DMS153 treated with DMSO at 0.1 percent for 48 hours (cell line): ENCODE results near the gene EIF6.

Source experiments
- DNase-seq: peaks from one replicate; lab custom pipeline; 2025; ENCODE audit not compliant: unreplicated experiment; lab: John Stamatoyannopoulos, UW

EIF6 gene

DNA sequence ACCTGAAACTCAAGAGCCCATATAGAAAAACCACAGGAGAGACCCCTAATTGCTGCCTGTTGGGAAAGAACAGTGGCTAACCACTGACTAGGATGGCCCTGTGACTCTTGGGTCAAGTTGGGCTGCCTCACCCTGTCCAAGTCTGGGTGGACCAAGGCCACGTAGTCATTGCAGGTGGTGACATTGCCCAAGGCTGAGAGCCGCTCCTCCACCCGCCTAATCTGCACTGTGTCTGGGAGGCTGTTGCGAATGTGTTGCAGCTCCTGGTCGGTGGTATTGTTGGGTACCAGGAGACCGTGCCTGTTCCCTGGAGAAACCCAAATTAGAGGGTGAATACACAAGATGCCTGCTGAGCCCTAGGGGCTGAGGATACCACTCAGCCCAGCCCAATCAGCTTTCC, 4.0 kb downstream of the EIF6 start:
- no peak for DNase-seq

DNA sequence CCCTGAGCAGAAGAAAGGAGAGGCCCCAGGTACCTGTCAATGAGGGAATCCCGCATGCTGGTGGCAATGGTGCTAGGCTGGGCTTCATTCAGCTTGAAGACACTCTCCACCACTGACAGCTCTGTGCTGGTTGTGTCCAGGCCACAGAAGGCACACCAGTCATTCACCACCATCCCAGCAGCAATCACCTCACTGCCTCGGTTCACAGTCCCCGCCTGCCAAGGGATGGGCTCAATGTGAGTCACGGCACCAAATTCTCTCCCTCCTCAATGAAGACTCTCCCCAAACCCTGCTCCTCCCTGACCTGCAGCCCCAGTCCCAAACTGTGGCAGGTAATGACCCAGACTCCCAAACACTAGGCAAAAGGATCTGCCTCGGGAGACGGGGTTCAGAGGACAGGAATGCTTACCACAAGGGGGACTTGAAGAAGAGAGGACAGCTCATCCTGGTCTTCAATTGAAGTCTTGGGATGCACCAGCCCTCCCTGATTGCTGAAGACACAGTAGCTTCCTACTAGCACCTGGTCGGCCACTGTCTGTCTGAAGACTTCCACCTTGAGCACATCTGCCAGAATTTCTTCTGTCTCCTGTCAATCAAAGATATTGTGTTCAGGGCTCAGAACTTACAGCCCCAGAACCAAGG, 4.9 kb downstream of the EIF6 start:
- no peak for DNase-seq

DNA sequence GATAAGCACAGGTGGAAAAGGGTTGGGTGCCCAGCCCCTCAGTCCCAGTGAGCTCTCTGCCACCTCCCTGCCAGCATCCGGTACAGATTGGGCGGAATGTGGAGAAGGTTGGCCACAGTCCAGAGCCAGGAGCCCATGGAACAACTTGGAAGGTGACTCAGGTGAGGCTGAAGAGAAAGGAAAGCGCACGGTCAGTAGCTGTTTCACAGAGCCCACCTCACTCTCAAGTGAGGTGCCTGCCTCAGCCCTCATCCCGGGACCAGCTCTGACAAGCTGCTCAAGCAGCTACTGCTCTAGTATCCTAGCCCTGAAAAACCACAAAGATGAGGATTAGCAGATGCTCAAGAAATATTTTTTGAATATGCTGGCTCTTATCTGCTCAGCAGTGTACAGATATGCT, 5.5 kb downstream of the EIF6 start:
- no peak for DNase-seq

DNA sequence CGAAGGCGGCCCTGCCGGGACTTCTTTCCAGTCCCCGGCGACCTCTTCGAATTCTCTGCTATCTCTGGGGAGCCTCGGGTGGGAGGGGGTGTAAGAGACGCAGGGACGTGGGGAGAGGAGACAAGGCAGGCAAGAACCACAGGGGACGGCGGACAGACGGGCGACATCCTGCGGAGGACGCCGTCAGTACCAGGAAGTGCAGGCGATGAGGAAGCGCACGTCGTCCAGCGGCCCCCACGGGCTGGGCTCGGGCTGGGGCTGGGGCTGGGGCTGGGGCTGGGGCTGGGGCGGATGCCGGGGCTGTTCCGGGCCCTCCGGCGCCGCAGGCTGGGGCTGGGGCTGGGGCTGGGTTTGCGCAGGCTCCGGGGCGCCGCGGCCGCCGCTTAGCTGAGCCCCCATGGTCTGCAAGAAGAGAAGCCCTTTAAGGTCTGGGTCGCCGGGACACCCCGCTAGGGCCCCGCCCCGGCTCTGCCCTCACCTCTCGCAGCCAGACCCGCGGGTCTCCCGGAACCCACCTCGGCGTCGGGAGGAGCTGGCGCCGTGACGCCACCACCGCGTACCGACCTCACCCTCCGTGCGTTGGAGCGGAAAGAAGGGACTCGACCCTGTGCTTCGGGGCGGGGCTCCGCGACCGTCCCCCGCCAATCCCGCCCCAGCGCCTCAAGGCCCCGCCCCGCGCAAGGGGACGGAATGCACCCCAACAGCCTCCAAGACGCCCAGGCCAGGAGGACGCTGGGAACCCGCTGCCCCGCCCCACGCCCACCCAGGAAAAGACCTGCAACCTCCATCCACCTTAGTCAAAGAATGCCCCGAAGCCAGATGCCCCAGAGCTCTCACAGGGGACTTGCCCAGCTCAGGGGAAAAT, 6.8 kb downstream of the EIF6 start, which contains the start of gene MMP24OS:
Gene MMP24OS (minus strand): TSS at position 592 of the 865 bp plus-strand sequence. CDS start 193 bp downstream, at position 399.
- DNase-seq = peak; percentile 85

DNA sequence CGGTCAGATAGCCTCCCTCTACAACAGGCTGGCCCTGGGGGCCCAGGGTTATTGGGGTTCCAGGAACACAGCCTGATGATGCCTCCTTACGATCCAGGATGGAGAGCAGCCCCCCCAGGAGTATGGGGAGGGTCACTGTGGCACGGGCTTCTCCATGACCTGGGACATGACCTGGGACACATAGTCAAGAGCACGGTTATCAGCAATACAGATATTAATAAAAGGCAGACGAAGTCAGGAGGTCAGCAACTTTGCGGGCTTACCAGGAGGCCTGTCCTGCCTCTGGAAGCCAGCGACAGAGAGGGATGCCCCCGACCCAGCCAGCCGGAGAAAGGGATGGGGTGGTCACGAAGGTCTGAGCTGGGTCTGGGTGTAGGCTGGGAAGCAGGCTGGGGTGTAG, 7.4 kb downstream of the EIF6 start:
- no peak for DNase-seq

DNA sequence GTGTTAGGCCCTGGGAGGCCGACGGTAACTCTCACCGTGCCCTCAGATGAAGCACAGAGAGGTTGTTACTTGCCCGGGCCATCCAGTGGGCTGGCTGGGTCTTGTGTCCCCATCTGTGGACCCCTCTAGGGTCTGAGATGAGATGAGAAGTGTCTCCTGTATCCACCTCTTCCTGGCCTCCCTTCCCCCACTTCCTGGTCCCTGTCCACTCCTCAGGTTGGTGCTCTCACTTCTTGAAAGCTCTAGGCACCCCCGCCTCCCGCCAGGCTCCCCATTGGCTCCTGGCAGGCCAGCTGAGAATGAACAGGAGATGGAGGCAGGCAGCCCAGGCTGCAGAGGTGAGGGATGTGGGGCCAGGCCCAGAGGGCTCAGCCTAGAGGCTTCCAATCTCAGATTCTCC, 8.2 kb downstream of the EIF6 start:
- no peak for DNase-seq

DNA sequence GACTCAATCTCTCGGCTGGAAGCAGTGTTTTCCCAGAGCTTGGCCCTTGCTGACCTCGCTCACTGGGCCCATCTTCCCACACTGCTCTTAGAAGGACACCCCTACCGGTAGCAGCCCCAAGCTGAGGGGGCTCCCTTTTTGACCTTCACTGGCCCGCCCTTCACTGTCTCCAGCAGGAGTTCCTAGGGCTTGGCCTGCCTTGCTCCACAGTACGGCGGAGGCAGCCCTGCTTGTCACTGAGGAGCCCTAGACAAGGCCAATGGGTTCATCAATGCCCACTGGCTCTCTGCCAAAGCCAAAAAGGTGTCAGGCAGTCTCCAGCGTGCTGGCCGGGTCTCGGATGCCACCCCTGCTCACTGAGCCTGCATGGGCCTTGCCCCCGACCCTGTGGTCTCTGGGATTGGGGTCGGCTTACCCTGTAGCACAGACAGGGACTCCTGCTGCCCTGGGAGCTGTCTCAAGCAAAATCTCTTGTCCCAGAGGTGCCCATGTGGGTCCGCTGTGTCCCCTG, 8.8 kb downstream of the EIF6 start:
- DNase-seq = no peak

DNA sequence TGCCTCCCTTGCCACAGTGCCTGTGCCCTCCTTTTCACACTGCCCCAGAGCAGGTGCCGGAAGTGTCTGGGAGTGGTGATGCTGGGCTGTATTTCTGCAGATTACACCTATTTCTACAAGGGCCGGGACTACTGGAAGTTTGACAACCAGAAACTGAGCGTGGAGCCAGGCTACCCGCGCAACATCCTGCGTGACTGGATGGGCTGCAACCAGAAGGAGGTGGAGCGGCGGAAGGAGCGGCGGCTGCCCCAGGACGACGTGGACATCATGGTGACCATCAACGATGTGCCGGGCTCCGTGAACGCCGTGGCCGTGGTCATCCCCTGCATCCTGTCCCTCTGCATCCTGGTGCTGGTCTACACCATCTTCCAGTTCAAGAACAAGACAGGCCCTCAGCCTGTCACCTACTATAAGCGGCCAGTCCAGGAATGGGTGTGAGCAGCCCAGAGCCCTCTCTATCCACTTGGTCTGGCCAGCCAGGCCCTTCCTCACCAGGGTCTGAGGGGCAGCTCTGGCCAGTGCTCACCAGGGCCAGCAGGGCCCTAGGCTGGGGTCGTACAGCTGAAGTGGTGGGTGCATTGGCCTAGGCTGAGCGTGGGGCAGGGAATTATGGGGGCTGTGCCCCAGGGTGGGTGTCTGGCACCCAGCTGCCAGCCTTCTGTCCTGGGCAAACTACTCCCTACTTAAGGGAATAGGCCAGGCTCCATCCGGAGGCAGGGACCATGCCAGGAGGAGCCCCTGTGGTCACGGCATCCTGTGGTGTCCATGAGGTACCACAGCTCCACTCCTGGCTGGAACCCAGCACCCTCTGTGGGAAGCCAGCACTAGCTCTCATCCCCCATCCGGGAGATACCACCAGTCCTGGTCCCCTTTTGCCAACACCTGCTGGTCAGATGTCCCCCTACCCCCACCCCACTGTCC, 10.1 kb downstream of the EIF6 start:
- DNase-seq = no peak

DNA sequence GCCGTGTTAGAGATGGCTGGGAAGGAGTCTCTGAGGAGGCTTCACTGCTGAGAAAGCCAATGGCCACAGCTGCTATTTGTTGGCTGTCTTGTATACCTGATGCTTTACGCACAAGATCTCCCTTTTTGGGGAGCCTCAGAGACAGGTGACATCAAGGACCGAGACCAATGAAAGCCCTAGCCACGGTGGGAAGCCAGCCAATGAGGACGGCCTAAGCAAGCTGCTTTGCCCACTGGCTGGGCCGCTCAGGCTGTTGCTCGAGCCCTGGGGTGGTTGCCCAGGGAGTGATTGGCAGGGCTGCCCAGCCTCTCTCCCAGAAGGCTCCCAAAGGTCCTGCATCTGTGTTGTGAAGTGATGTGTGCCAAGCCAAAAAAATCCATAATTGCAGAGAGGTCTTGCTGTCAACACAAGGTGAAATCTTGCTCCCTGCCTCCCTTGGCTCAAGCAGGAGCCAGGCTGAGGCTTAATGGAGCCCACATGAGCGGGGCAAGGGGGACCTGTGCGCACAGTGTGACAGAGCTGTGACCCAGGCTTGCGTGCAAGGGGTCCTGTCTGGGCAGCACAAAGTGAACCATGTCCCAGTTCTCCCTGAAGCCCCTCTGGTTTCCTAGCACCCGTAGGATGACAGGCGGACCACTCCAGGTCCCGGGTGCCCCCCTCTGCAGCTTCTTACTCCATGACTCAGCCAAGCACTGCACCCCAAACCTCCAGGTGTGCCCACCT, 11.0 kb downstream of the EIF6 start:
- no peak for DNase-seq

DNA sequence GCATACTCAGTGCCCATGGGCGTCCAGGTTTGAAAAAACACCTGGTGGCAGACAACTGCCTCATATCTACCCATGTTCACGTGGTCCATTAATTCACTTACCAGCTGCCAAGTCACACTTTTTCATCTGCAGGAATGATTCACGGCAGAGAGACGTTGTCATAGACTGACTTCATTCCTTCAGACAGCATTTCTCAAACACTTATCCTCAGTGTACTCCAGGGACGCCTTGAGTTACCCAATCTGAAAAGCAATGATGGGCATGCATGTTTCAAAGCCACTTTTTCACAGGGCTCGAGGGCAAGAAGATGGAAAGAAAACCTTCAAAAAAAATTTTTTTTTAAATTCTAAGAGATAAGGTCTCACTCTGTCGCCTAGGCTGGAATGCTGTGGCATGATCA, 12.7 kb downstream of the EIF6 start:
- DNase-seq = no peak

DNA sequence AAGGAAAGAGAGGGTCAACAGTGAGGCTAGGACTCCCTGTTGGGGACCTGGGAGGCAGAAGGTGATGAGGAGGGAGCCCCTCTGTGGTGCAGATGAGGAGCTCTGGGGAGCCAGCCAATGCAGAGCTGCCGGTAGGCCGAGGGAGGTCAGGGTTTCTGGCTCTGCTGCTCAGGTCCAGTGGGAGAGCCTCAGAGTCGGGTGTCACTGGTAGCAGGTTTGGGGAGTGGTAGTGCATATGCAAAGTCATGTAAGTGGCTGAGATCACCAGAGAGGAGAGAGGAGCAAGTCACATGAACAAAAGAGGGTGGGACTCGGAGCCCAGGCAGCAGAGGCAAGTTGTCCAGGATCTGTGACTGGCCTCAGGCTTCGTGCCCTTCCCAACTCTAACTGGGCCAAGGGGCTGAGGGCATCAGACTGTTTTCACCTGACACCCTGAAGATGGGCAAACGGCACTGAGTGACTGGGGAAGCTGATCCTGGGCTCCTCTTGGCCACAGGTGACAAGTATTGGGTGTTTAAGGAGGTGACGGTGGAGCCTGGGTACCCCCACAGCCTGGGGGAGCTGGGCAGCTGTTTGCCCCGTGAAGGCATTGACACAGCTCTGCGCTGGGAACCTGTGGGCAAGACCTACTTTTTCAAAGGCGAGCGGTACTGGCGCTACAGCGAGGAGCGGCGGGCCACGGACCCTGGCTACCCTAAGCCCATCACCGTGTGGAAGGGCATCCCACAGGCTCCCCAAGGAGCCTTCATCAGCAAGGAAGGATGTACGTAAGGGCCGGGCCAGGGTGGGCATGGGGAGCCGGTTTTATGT, 13.3 kb downstream of the EIF6 start:
- no peak for DNase-seq

DNA sequence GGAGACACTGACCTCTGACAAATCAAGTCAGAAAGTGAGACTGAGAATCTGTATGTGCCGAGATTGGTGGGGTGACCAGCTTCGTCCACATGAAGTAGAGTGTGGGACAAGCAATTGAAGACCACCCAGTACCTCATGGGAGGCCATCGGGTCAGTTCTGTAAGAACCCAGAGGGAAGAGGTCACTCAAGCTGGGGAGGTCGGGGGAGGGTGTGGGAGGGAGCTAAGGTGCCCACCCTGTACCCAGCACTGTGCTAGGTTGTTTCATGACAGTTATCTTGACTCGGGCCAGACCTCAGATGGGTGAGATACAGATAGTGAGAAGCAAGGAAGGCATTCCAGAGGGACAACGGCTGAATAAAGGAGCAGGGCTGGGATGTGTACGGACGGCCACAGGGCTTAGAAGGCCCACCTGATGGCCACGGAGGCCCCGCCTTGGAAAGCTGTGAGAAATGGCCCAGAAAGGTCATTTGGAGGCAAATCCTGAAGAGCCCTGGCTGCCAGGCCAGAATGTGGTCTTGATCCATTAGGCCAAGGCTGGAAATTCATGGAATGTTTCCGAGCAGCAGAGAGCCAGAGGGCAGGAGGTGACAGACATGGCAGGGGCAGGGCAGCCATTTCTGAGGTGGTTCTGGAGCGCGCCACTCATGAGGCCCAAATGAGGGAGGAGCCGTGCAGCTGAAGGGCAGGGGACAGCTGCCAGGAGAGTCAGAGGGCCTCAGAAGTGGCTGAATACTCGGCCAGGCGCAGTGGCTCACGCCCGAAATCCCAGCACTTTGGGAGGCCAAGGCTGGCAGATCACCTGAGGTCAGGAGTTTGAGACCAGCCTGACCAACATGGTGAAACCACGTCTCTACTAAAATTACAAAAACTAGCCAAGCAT, 14.3 kb downstream of the EIF6 start:
- no peak for DNase-seq

DNA sequence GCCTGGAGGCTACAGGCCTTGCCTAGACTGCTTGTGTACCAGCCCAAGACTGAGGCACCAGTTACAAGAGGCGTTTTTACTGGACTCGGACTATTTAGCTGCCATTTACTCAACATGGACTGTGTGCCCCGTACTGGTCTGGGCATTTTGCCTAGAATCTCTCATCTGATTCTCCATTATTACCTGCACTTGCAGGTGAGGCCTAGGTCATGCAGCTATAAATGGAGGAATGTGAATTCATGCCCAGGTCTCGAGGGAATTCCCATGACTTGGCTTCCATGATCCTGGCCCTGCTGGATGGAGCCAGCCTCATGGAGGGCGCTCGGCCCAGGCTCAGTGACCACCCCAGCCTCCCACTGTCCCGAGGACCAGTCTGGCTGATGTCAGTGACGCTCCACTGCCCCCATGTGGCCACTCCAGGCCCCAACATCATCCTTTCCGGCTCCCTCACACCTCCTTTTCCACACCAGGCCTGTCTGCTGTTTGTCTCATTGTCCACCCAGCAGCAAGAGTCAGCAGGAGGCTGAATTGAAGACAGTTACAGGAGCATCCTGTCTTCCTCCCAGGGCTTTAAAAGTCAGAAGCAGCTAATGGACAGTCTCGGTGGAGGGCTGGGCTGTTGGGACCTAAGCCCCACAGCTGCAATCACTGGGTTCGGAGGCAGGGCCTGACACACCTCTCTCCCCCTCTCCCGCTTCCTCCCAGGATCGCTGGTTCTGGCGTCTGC, 15.4 kb downstream of the EIF6 start:
- no peak for DNase-seq

DNA sequence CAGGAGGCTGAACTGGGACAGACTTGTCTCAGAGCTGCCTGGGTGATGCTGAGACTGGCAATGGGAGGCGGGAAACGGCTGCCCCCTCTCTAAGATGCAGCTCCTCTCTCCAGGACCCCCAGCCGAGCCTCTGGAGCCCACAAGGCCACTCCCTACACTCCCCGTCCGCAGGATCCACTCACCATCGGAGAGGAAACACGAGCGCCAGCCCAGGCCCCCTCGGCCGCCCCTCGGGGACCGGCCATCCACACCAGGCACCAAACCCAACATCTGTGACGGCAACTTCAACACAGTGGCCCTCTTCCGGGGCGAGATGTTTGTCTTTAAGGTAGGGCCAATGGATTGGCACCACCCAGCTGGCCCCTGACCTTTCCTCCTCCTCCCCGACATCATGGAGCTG, 17.5 kb downstream of the EIF6 start:
- no peak for DNase-seq

DNA sequence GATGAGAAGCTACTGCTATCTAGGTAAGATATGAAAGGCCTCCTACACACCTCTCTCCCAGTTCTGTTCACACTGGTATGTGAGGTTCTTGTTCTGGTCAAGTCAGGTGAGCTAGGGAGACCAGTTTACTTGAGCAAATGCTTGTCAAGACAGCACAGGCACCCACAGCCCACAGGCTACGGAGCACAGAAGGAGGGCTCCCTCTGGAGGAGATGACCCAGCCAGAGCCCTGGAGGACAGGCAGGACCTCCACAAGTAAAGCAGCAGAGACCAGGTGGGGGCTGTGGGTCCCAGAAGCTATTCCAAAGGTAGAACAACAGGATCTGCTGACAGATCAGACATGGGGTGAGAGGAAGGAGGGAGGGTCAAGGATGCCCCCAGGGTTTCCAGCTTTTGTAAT, 19.8 kb downstream of the EIF6 start:
- DNase-seq = no peak

DNA sequence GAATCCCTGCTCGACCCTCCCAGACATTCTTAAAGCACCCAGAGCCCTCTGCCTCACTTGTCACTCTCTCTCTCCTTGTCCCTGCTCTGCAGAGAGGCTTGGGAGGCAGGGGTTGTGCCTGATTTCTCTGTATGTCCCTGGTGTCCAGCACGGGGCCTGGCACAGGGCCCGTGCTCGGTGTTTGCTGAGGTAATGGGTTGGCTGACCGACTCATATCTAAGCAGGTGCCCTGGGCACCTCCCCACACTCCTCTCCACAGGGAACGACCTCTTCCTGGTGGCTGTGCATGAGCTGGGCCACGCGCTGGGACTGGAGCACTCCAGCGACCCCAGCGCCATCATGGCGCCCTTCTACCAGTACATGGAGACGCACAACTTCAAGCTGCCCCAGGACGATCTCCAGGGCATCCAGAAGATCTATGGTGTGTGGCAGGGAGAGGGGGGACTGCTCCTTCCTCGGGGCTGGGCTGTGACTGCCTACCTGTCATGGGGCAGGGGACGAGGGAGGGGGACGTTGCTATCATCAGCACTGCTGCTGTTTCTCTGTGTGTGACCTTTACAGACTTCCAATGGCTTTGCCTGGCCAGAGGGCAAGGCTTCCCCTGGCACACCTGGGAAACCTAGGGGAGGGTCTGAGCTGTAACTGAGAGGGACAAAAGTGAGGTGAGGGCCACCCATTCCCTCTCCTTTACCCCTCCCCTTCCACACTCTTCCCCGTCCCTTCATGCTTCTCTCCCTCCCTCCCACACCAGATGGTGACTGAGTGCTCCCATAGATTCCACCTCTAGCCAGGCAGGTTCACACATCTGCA, 20.8 kb downstream of the EIF6 start:
- no peak for DNase-seq
